Activated CD4-positive, alpha-beta T cell treated with anti-CD3 and anti-CD28 coated beads for 36 hours (primary cell): Measurements from ENCODE around the gene BTNL3. TPM values are rescaled to one million over a fixed set of nuclear protein-coding genes. Genes with fewer than 3 reads are reported as not detected.

Source experiments
- ATAC-seq: fragments of 200-7000 bp; cut with Tn5 transposase; one replicate; pipeline ENCODE4 v1.10.0; 2021; ENCODE audit warnings: mild to moderate bottlenecking, moderate library complexity
- CTCF ChIA-PET: fragments of 350-600 bp; sonication (Branson Sonifier 250); formaldehyde crosslinking; loops from one replicate; lab custom pipeline; 2021; ENCODE audit warnings: antibody characterized with exemption; lab: Charles Lee
- POLR2A ChIA-PET: fragments of 350-600 bp; sonication (Branson Sonifier 250); formaldehyde crosslinking; loops from one replicate; lab custom pipeline; 2021; ENCODE audit warnings: antibody characterized with exemption, inconsistent platforms; lab: Charles Lee
- DNase-seq: peaks from one replicate; pipeline ENCODE4 v3.0.0-alpha.2; 2020
- H3K27ac Mint-ChIP-seq: one replicate; pipeline ENCODE4 v1.8.0; 2021; ENCODE audit warnings: mixed read lengths
- H3K27me3 Mint-ChIP-seq: one replicate; pipeline ENCODE4 v1.8.0; 2021; ENCODE audit warnings: mixed read lengths
- H3K36me3 Mint-ChIP-seq: one replicate; pipeline ENCODE4 v1.8.0; 2021; ENCODE audit warnings: low read depth, mixed read lengths
- H3K4me1 Mint-ChIP-seq: one replicate; pipeline ENCODE4 v1.8.0; 2021; ENCODE audit warnings: mixed read lengths
- H3K4me3 Mint-ChIP-seq: one replicate; pipeline ENCODE4 v1.8.0; 2021; ENCODE audit warnings: mild to moderate bottlenecking, moderate library complexity, mixed read lengths
- H3K9me3 Mint-ChIP-seq: one replicate; pipeline ENCODE4 v1.8.0; 2021; ENCODE audit warnings: low read depth, mixed read lengths
- intact Hi-C, 2 experiments: fragments of 100-400 bp; cut with DNase I in 1 of 2; cut with micrococcal nuclease in 1 of 2; formaldehyde crosslinking; loops; one replicate each; pipeline versions ENCODE4 v1.14.2 to v1.15.1; 2022 to 2024; cut with DNase I, micrococcal nuclease
- total RNA-seq, 2 experiments: library from RNA; stranded (reverse); gene quantifications; one replicate each; pipeline ENCODE4 v1.2.3, GENCODE V29; 2021

BTNL3 gene
- total RNA-seq, 2 experiments from 2014 or later: not detected

GRCh38 chr5:181024245-181025064, 35.8 kb downstream of the BTNL3 start:
- Mint-ChIP-seq H3K27me3 (peaks cover 25% of the 10 kb centered on the region), H3K4me1 (no peaks in the 10 kb centered on the region), H3K4me3 (no peak overlapping the region), H3K27ac (no peak overlapping the region), H3K36me3 (peaks cover 2% of the 10 kb centered on the region), H3K9me3 (peaks cover 12% of the 10 kb centered on the region)
- POLR2A ChIA-PET: no interaction called here
- CTCF ChIA-PET: no interaction called here
- intact Hi-C loops: no loop called here
- ATAC-seq: no peak
- DNase-seq: no peak

GRCh38 chr5:181027452-181028031, 38.9 kb downstream of the BTNL3 start:
- no peak for ATAC-seq
- Mint-ChIP-seq H3K4me1 (no peaks in the 10 kb centered on the region), H3K27me3 (peaks cover 28% of the 10 kb centered on the region), H3K36me3 (peaks cover 2% of the 10 kb centered on the region), H3K27ac (no peak overlapping the region), H3K4me3 (no peak overlapping the region), H3K9me3 (peaks cover 4% of the 10 kb centered on the region)
- ChIA-PET POLR2A (no interaction called here), CTCF (no interaction called here)
- intact Hi-C loops: no loop called here
- DNase-seq: no peak

DNA sequence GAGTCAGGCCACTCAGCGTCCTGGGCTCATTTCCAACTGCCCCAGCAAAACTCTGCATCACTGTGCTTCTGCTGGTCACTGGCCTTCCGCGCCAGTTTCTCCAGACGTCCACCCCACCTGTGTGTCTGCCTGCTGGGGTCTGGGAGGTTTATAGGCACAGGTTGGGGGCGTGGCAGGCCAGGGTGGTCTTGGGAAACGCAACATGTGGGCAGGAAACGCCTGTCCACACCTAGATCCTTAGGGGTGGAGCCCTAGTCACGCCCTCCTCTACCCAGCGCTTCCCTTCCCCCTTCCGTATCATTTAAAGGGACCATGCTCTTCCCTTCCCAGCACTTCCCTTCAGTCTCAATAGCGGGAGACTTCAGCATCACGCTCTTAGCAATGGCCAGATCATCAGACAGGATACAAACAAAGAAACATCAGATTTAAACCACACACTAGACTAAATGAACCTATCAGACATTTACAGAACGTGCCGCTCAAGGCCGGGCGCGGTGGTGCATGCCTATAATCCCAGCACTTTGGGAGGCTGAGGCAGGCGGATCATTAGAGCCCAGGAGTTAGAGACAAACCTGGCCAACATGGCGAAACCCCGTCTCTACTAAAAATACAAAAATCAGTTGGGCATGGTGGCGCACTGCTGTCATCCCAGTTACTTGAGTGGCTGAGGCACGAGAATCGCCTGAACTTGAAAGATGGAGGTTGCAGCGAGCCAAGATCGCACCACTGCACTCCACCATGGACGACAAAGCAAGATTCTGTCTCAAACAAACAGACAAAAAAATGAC, 39.6 kb downstream of the BTNL3 start:
- H3K27me3 Mint-ChIP-seq: peaks cover 28% of the 10 kb centered on the region
- H3K4me1 Mint-ChIP-seq: no peaks in the 10 kb centered on the region
- DNase-seq (no peak), ATAC-seq (no peak)
- intact Hi-C loops: no loop called here
- CTCF ChIA-PET: interaction anchor here (1.0 kb wide), 1 partner anchor 27 kb away, joined by 4 read pairs; no protein-coding TSS in a partner anchor
- no peaks in the 10 kb centered on the region for H3K36me3 Mint-ChIP-seq
- POLR2A ChIA-PET: no interaction called here
- H3K4me3 Mint-ChIP-seq: no peak overlapping the region
- peaks cover 2% of the 10 kb centered on the region for H3K9me3 Mint-ChIP-seq
- H3K27ac Mint-ChIP-seq: no peak overlapping the region

DNA sequence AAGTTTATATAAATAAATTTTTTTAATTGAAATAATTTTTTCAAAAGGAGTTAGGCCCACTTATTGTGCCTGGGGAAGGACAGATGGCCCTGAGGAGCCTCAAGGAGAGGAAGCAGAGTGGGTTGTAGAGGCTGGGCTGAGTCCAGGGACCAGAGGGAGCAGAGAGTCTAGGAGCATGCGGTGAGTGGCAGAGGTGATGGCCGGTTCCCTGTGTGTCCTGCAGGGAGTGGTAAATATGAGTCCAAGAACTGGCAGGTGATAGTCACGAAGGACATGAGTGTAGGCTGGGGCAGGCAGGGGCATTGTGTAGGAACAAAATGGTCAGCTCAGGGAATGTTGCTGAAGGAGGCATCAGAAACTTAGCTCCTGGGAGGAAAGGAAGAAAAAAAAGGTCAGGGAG, 43.1 kb downstream of the BTNL3 start:
- intact Hi-C loops: no loop called here
- ChIA-PET CTCF (interaction anchor here (0.6 kb wide), 1 partner anchor 378 kb away, joined by 3 read pairs; no protein-coding TSS in a partner anchor), POLR2A (no interaction called here)
- H3K36me3 Mint-ChIP-seq: no peaks in the 10 kb centered on the region
- H3K9me3 Mint-ChIP-seq: no peaks in the 10 kb centered on the region
- H3K4me3 Mint-ChIP-seq: no peak overlapping the region
- DNase-seq (no peak), ATAC-seq (no peak)
- H3K4me1 Mint-ChIP-seq: no peaks in the 10 kb centered on the region
- no peak overlapping the region for H3K27ac Mint-ChIP-seq
- peaks cover 12% of the 10 kb centered on the region for H3K27me3 Mint-ChIP-seq

- DNase-seq: no peak
- no peaks in the 10 kb centered on the region for H3K4me1 Mint-ChIP-seq
- peaks cover 19% of the 10 kb centered on the region for H3K27me3 Mint-ChIP-seq
- ATAC-seq: no peak
- CTCF ChIA-PET: no interaction called here
- no peaks in the 10 kb centered on the region for H3K36me3 Mint-ChIP-seq
- POLR2A ChIA-PET: no interaction called here
- no peak overlapping the region for H3K27ac Mint-ChIP-seq
- intact Hi-C loops: no loop called here
- H3K9me3 Mint-ChIP-seq: no peaks in the 10 kb centered on the region
- no peak overlapping the region for H3K4me3 Mint-ChIP-seq
Measured at GRCh38 chr5:181035991-181036815, 47.6 kb downstream of the BTNL3 start.

DNA sequence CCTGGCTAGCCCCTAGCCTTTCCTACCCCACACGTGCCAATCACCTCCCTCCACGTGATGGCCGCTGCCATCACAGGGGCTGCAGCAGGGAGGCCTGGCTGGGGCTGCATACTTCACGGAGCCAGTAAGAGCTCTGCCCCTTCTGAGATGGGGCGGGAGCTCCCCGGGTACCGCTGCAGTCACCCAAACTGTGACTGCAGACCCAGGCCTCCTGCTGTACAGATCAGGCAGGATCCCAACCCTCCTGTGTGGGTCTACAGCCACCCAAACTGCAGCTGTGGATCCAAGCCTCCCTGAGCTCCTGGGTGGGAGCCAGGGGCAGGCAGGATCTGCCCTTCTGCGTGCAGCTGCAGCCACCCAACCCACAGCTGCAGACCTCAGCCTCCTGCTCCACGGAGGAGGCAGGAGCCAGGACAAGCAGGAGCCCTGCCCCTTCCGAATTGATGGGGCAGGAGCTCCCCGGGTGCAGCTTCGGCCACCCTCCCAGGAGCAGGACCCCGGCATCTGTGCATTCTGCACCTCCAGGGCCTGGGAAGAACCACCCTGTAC, 48.2 kb downstream of the BTNL3 start:
- Mint-ChIP-seq H3K9me3 (no peaks in the 10 kb centered on the region), H3K27me3 (peaks cover 19% of the 10 kb centered on the region)
- POLR2A ChIA-PET: no interaction called here

DNA sequence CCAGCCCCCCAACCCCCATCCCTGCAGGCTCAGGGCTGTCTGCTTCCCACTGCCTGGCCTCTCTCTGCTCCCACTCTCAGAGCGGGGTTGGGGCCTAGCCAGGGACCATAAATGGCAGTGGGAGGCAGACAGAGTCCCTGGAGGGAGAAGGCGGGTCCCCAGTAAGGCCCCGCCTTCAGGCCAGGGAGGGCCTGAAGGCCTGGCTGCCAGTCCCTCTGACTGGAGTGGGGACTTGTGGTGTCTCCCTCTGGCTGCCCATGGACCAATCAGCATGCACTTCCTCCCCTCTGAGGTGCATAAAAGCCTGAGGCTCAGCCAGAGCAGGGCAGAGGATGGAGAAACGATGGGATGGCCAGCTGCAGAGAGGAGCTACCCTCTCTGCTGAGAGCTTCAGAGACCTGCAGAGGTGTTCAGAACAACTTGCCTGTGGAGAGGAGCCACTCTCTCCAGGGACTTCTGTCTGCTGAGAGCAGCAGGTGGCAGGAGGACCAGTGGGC, 48.8 kb downstream of the BTNL3 start:
- ATAC-seq: no peak
- H3K9me3 Mint-ChIP-seq: no peaks in the 10 kb centered on the region

More for the DNA sequence above, 48.2 kb downstream of the BTNL3 start:
- no peaks in the 10 kb centered on the region for H3K4me1 Mint-ChIP-seq
- CTCF ChIA-PET: no interaction called here
- intact Hi-C loops: no loop called here
- no peak for ATAC-seq
- DNase-seq: no peak
- no peak overlapping the region for H3K4me3 Mint-ChIP-seq
- H3K36me3 Mint-ChIP-seq: no peaks in the 10 kb centered on the region
- no peak overlapping the region for H3K27ac Mint-ChIP-seq

GRCh38 chr5:181039471-181039870, 50.8 kb downstream of the BTNL3 start:
- Mint-ChIP-seq H3K27me3 (peaks cover 28% of the 10 kb centered on the region), H3K9me3 (no peaks in the 10 kb centered on the region), H3K36me3 (no peaks in the 10 kb centered on the region), H3K27ac (no peak overlapping the region), H3K4me1 (no peaks in the 10 kb centered on the region), H3K4me3 (no peak overlapping the region)
- CTCF ChIA-PET: no interaction called here
- ATAC-seq (no peak), DNase-seq (no peak)
- POLR2A ChIA-PET: no interaction called here
- intact Hi-C loops: no loop called here

More for the DNA sequence above, 48.8 kb downstream of the BTNL3 start:
- intact Hi-C loops: no loop called here
- ChIA-PET POLR2A (no interaction called here), CTCF (no interaction called here)
- no peak overlapping the region for H3K4me3 Mint-ChIP-seq
- no peaks in the 10 kb centered on the region for H3K36me3 Mint-ChIP-seq
- no peak overlapping the region for H3K27ac Mint-ChIP-seq
- H3K4me1 Mint-ChIP-seq: no peaks in the 10 kb centered on the region
- H3K27me3 Mint-ChIP-seq: peaks cover 21% of the 10 kb centered on the region
- DNase-seq: no peak

DNA sequence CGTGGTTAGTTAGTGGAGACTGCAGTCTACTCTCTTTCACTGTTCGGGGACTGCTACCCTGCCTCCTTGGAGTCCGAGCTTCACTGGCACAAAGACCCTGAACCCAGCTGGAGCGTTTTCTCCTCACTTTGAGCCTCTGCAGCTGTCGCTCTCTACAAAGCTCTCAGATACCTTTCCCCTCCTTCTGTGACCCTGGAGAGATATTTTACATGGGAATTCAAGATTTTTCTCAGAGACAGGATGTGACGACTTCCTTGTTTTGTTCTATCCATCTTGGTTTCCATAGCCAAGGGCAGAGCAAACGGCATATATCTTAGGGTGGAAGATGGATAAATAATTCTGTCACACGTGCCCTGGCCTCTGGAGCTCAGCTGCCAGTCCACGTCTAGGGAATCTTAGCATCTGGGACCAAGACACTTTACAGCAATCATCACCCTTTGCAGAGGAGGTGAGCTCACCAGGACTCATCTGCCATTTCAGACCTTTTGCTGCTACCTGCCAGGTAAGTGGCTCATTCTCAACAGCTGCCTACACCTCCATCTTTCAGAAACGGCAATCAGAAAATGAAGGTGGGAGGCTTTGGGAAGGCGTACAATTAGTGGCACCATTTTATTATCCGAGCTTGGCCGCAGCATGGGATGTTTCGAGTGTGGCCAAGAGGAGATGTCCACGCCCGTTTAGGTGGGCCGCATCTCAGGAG, 51.4 kb downstream of the BTNL3 start, which contains the start of gene BTNL9:
BTNL9 (plus strand) TSS at position 336 of the 700 bp plus-strand sequence. CDS start 5,224 bp downstream, outside the sequence.
- CTCF ChIA-PET: no interaction called here
- no peak for ATAC-seq
- DNase-seq: no peak

GRCh38 chr5:181040631-181040945, 51.9 kb downstream of the BTNL3 start:
- Mint-ChIP-seq H3K9me3 (no peaks in the 10 kb centered on the region), H3K27me3 (peaks cover 28% of the 10 kb centered on the region), H3K4me1 (no peaks in the 10 kb centered on the region), H3K27ac (no peak overlapping the region), H3K36me3 (no peaks in the 10 kb centered on the region), H3K4me3 (no peak overlapping the region)
- intact Hi-C loops: no loop called here
- CTCF ChIA-PET: interaction anchor here (0.5 kb wide), 1 partner anchor 172 kb away, joined by 3 read pairs; no protein-coding TSS in a partner anchor
- POLR2A ChIA-PET: no interaction called here
- ATAC-seq (no peak), DNase-seq (no peak)

More for the DNA sequence above, 51.4 kb downstream of the BTNL3 start, which contains the start of gene BTNL9:
- intact Hi-C loops: no loop called here
- POLR2A ChIA-PET: no interaction called here
- H3K9me3 Mint-ChIP-seq: no peaks in the 10 kb centered on the region
- no peaks in the 10 kb centered on the region for H3K4me1 Mint-ChIP-seq
- peaks cover 28% of the 10 kb centered on the region for H3K27me3 Mint-ChIP-seq
- H3K4me3 Mint-ChIP-seq: no peak within 1 kb of the TSS
- no peak within 1 kb of the TSS for H3K27ac Mint-ChIP-seq
- no peaks in the 10 kb centered on the region for H3K36me3 Mint-ChIP-seq
